ENCODE data around the gene ADAM11.
"Not testable (repeated sequence)": the region's sequence is repeated elsewhere in the genome, so short reads cannot be mapped to it uniquely, and the experiment has no call there.

Gene ADAM11
- long read RNA-seq, donor 1: 0 reads
- long read RNA-seq, donor 2: 0 reads
- long read RNA-seq, donor 3: 0 reads
- long read RNA-seq, donor 4, partial matches to known transcripts: 6 of 6 reads
- long read RNA-seq, donor 4, other reads (novel, unspliced or antisense): 0 of 6 reads
- long read RNA-seq, donor 5, partial matches to known transcripts: 5 of 5 reads
- long read RNA-seq, donor 5, other reads (novel, unspliced or antisense): 0 of 5 reads
- long read RNA-seq, donor 6: 0 reads
- long read RNA-seq, donor 7: 0 reads
- long read RNA-seq, donor 8: 0 reads

- DNase-seq: peak; percentile 43
These were observed at the start of gene ADAM11 for GRCh38 chr17:44758414-44759085. ADAM11 (plus strand) TSS chr17:44758988; CDS start chr17:44759200, 212 bp downstream.

GRCh38 chr17:44719444-44719843 is 39.3 kb upstream of the ADAM11 start:
- no peak for DNase-seq

GRCh38 chr17:44722254-44722653 is 36.5 kb upstream of the ADAM11 start:
- DNase-seq: no peak

- DNase-seq: not testable (repeated sequence)
These were observed 32.7 kb upstream of the ADAM11 start for GRCh38 chr17:44726121-44726520.

- no peak for DNase-seq
These were observed 25.0 kb upstream of the ADAM11 start for GRCh38 chr17:44733753-44734152.

- no peak for DNase-seq
These were observed 24.5 kb upstream of the ADAM11 start for GRCh38 chr17:44734272-44734671.

- no peak for DNase-seq
These were observed 22.1 kb upstream of the ADAM11 start for GRCh38 chr17:44736551-44737240.

- DNase-seq: no peak
These were observed 20.4 kb upstream of the ADAM11 start for GRCh38 chr17:44738214-44738906.

GRCh38 chr17:44741316-44741715 is 17.5 kb upstream of the ADAM11 start:
- no peak for DNase-seq

GRCh38 chr17:44745301-44745700 is 13.5 kb upstream of the ADAM11 start:
- DNase-seq: no peak

- not testable (repeated sequence) for DNase-seq
These were observed 13.1 kb upstream of the ADAM11 start for GRCh38 chr17:44745738-44746137.

- DNase-seq: no peak
These were observed 11.2 kb upstream of the ADAM11 start for GRCh38 chr17:44747566-44747965.

- DNase-seq: no peak
These were observed 9.5 kb upstream of the ADAM11 start for GRCh38 chr17:44749076-44749979.

GRCh38 chr17:44749980-44750318 is 8.8 kb upstream of the ADAM11 start:
- DNase-seq: peak; percentile 32

- DNase-seq: no peak
These were observed 7.5 kb upstream of the ADAM11 start for GRCh38 chr17:44751331-44751730.

- no peak for DNase-seq
These were observed 7.0 kb upstream of the ADAM11 start for GRCh38 chr17:44751806-44752205.

GRCh38 chr17:44752953-44753861 is 5.6 kb upstream of the ADAM11 start:
- no peak for DNase-seq

- no peak for DNase-seq
These were observed 4.5 kb upstream of the ADAM11 start for GRCh38 chr17:44754276-44754675.

- not testable (repeated sequence) for DNase-seq
These were observed 3.6 kb upstream of the ADAM11 start for GRCh38 chr17:44755180-44755579.

GRCh38 chr17:44757045-44757917 is 1.5 kb upstream of the ADAM11 start:
- no peak for DNase-seq

Data from right kidney (tissue), 9 donors.